Measurements from ENCODE around the gene LAT. TPM values are rescaled to one million over a fixed set of nuclear protein-coding genes. Genes with fewer than 3 reads are reported as not detected.
A peak's percentile ranks its signal among the peaks of the same experiment; 100 is the strongest.
"Not testable (repeated sequence)": the region's sequence is repeated elsewhere in the genome, so short reads cannot be mapped to it uniquely, and the experiment has no call there.

Gene LAT
- total and polyA plus RNA-seq, 2 donors = 91.7 to 239 TPM

- H3K4me1 ChIP-seq (ENCODE audit: control insufficient read depth in 2 of 2, insufficient read depth in 2 of 2, low read length in 2 of 2) = peaks cover 28 to 45% of the 10 kb centered on the region in 2 donors
- no peak overlapping the region for H3K4me3 ChIP-seq (ENCODE audit: low read length in 2 of 2)
- H3K36me3 ChIP-seq (ENCODE audit: control insufficient read depth in 2 of 2, insufficient read depth in 2 of 2, low read length in 1 of 2) = peaks cover 59% of the 10 kb centered on the region in 2 donors
- H3K27ac ChIP-seq (ENCODE audit: low read depth in 1 of 2, low read length in 1 of 2) = peak overlapping the region; percentile 46 to 53
- H3K27me3 ChIP-seq (ENCODE audit: control insufficient read depth in 2 of 2, insufficient read depth in 1 of 2, low read length in 1 of 2) = no peaks in the 10 kb centered on the region
- 89% methylated on average over 11 of the region's 11 CpGs for WGBS
- DNase-seq (ENCODE audit: low read depth in 6 of 9, low spot score in 9 of 9) = no peak
- peaks cover 0 to 15% of the 10 kb centered on the region in 2 donors for H3K9me3 ChIP-seq (ENCODE audit: control insufficient read depth in 2 of 2, insufficient read depth in 1 of 2, low read length in 1 of 2)
These were observed 5.7 kb downstream of the LAT start for GRCh38 chr16:28990375-28991040.

GRCh38 chr16:28991687-28992086 is 6.8 kb downstream of the LAT start:
- WGBS = 89% methylated on average over 8 of the region's 8 CpGs
- no peak overlapping the region for H3K27ac ChIP-seq (ENCODE audit: low read depth in 1 of 2, low read length in 1 of 2)

GRCh38 chr16:28992496-28992895 is 7.6 kb downstream of the LAT start:
- Histone ChIP-seq H3K4me1 (ENCODE audit: control insufficient read depth in 2 of 2, insufficient read depth in 2 of 2, low read length in 2 of 2) (peaks cover 18 to 30% of the 10 kb centered on the region in 2 donors), H3K27ac (ENCODE audit: low read depth in 1 of 2, low read length in 1 of 2) (peak overlapping the region; percentile 31 to 34), H3K27me3 (ENCODE audit: control insufficient read depth in 2 of 2, insufficient read depth in 1 of 2, low read length in 1 of 2) (no peaks in the 10 kb centered on the region), H3K4me3 (ENCODE audit: low read length in 2 of 2) (no peak overlapping the region), H3K36me3 (ENCODE audit: control insufficient read depth in 2 of 2, insufficient read depth in 2 of 2, low read length in 1 of 2) (peaks cover 39 to 41% of the 10 kb centered on the region in 2 donors), H3K9me3 (ENCODE audit: control insufficient read depth in 2 of 2, insufficient read depth in 1 of 2, low read length in 1 of 2) (no peaks in the 10 kb centered on the region)
- DNase-seq (ENCODE audit: low read depth in 6 of 9, low spot score in 9 of 9) = no peak
- WGBS = 97% methylated on average over 10 of the region's 10 CpGs

More at GRCh38 chr16:28991687-28992086, 6.8 kb downstream of the LAT start:
- Histone ChIP-seq H3K4me1 (ENCODE audit: control insufficient read depth in 2 of 2, insufficient read depth in 2 of 2, low read length in 2 of 2) (peaks cover 24 to 39% of the 10 kb centered on the region in 2 donors), H3K4me3 (ENCODE audit: low read length in 2 of 2) (no peak overlapping the region), H3K9me3 (ENCODE audit: control insufficient read depth in 2 of 2, insufficient read depth in 1 of 2, low read length in 1 of 2) (peaks cover 0 to 4% of the 10 kb centered on the region in 2 donors), H3K27me3 (ENCODE audit: control insufficient read depth in 2 of 2, insufficient read depth in 1 of 2, low read length in 1 of 2) (no peaks in the 10 kb centered on the region), H3K36me3 (ENCODE audit: control insufficient read depth in 2 of 2, insufficient read depth in 2 of 2, low read length in 1 of 2) (peaks cover 47 to 49% of the 10 kb centered on the region in 2 donors)
- DNase-seq (ENCODE audit: low read depth in 6 of 9, low spot score in 9 of 9) = no peak

GRCh38 chr16:28998837-28999236 is 14.0 kb downstream of the LAT start:
- no peaks in the 10 kb centered on the region for H3K36me3 ChIP-seq (ENCODE audit: control insufficient read depth in 2 of 2, insufficient read depth in 2 of 2, low read length in 1 of 2)
- WGBS = 92% methylated on average over 3 of the region's 3 CpGs
- peaks cover 0 to 4% of the 10 kb centered on the region in 2 donors for H3K9me3 ChIP-seq (ENCODE audit: control insufficient read depth in 2 of 2, insufficient read depth in 1 of 2, low read length in 1 of 2)
- peaks cover 4 to 8% of the 10 kb centered on the region in 2 donors for H3K4me1 ChIP-seq (ENCODE audit: control insufficient read depth in 2 of 2, insufficient read depth in 2 of 2, low read length in 2 of 2)
- no peaks in the 10 kb centered on the region for H3K27me3 ChIP-seq (ENCODE audit: control insufficient read depth in 2 of 2, insufficient read depth in 1 of 2, low read length in 1 of 2)
- no peak for DNase-seq (ENCODE audit: low read depth in 6 of 9, low spot score in 9 of 9)
- H3K27ac ChIP-seq (ENCODE audit: low read depth in 1 of 2, low read length in 1 of 2) = no peak overlapping the region
- no peak overlapping the region for H3K4me3 ChIP-seq (ENCODE audit: low read length in 2 of 2)

GRCh38 chr16:28999577-28999976 is 14.7 kb downstream of the LAT start:
- WGBS = 74% methylated on average over 4 of the region's 4 CpGs
- DNase-seq (ENCODE audit: low read depth in 6 of 9, low spot score in 9 of 9) = no peak
- no peaks in the 10 kb centered on the region for H3K27me3 ChIP-seq (ENCODE audit: control insufficient read depth in 2 of 2, insufficient read depth in 1 of 2, low read length in 1 of 2)

GRCh38 chr16:29000019-29000418 is 15.2 kb downstream of the LAT start:
- Histone ChIP-seq H3K9me3 (ENCODE audit: control insufficient read depth in 2 of 2, insufficient read depth in 1 of 2, low read length in 1 of 2) (peaks cover 0 to 4% of the 10 kb centered on the region in 2 donors), H3K4me3 (ENCODE audit: low read length in 2 of 2) (no peak overlapping the region), H3K27me3 (ENCODE audit: control insufficient read depth in 2 of 2, insufficient read depth in 1 of 2, low read length in 1 of 2) (no peaks in the 10 kb centered on the region), H3K36me3 (ENCODE audit: control insufficient read depth in 2 of 2, insufficient read depth in 2 of 2, low read length in 1 of 2) (no peaks in the 10 kb centered on the region), H3K27ac (ENCODE audit: low read depth in 1 of 2, low read length in 1 of 2) (no peak overlapping the region), H3K4me1 (ENCODE audit: control insufficient read depth in 2 of 2, insufficient read depth in 2 of 2, low read length in 2 of 2) (peaks cover 4 to 8% of the 10 kb centered on the region in 2 donors)
- WGBS = 96% methylated on average over 2 of the region's 2 CpGs
- DNase-seq (ENCODE audit: low read depth in 6 of 9, low spot score in 9 of 9) = no peak

More at GRCh38 chr16:28999577-28999976, 14.7 kb downstream of the LAT start:
- Histone ChIP-seq H3K27ac (ENCODE audit: low read depth in 1 of 2, low read length in 1 of 2) (no peak overlapping the region), H3K36me3 (ENCODE audit: control insufficient read depth in 2 of 2, insufficient read depth in 2 of 2, low read length in 1 of 2) (no peaks in the 10 kb centered on the region), H3K9me3 (ENCODE audit: control insufficient read depth in 2 of 2, insufficient read depth in 1 of 2, low read length in 1 of 2) (peaks cover 0 to 4% of the 10 kb centered on the region in 2 donors), H3K4me1 (ENCODE audit: control insufficient read depth in 2 of 2, insufficient read depth in 2 of 2, low read length in 2 of 2) (peaks cover 4 to 8% of the 10 kb centered on the region in 2 donors), H3K4me3 (ENCODE audit: low read length in 2 of 2) (no peak overlapping the region)

- peaks cover 20 to 26% of the 10 kb centered on the region in 2 donors for H3K4me1 ChIP-seq (ENCODE audit: control insufficient read depth in 2 of 2, insufficient read depth in 2 of 2, low read length in 2 of 2)
- not testable (repeated sequence) for H3K4me3 ChIP-seq (ENCODE audit: low read length in 2 of 2); H3K27me3 ChIP-seq (ENCODE audit: control insufficient read depth in 2 of 2, insufficient read depth in 1 of 2, low read length in 1 of 2); H3K36me3 ChIP-seq (ENCODE audit: control insufficient read depth in 2 of 2, insufficient read depth in 2 of 2, low read length in 1 of 2); H3K9me3 ChIP-seq (ENCODE audit: control insufficient read depth in 2 of 2, insufficient read depth in 1 of 2, low read length in 1 of 2); DNase-seq (ENCODE audit: low read depth in 6 of 9, low spot score in 9 of 9); H3K27ac ChIP-seq (ENCODE audit: low read depth in 1 of 2, low read length in 1 of 2)
- 90% methylated on average over 9 of the region's 9 CpGs for WGBS
These were observed 19.8 kb downstream of the LAT start for GRCh38 chr16:29004496-29005139.

GRCh38 chr16:29007730-29008593 is 23.1 kb downstream of the LAT start:
- no peaks in the 10 kb centered on the region for H3K36me3 ChIP-seq (ENCODE audit: control insufficient read depth in 2 of 2, insufficient read depth in 2 of 2, low read length in 1 of 2)
- H3K9me3 ChIP-seq (ENCODE audit: control insufficient read depth in 2 of 2, insufficient read depth in 1 of 2, low read length in 1 of 2) = peaks cover 0 to 8% of the 10 kb centered on the region in 2 donors
- peak overlapping the region; percentile 85 to 93 for H3K27ac ChIP-seq (ENCODE audit: low read depth in 1 of 2, low read length in 1 of 2)
- H3K27me3 ChIP-seq (ENCODE audit: control insufficient read depth in 2 of 2, insufficient read depth in 1 of 2, low read length in 1 of 2) = no peaks in the 10 kb centered on the region
- no peak overlapping the region for H3K4me3 ChIP-seq (ENCODE audit: low read length in 2 of 2)
- peak in 2 of 9 donors; percentile 34 to 82 for DNase-seq (ENCODE audit: low read depth in 6 of 9, low spot score in 9 of 9)
- H3K4me1 ChIP-seq (ENCODE audit: control insufficient read depth in 2 of 2, insufficient read depth in 2 of 2, low read length in 2 of 2) = peaks cover 37 to 57% of the 10 kb centered on the region in 2 donors
- 61% methylated on average over 10 of the region's 10 CpGs for WGBS
